OCI-LY3 (cell line): ENCODE data around the gene ATP8A2.
A peak's percentile ranks its signal among the peaks of the same experiment; 100 is the strongest.

ENCODE experiments used
- H2AFZ ChIP-seq: fragments of 200-600, 300-600 bp; shearing (Covaris generic); 2 replicates; pipeline ENCODE4 v1.6.0; 2014; ENCODE audit warnings: antibody characterized with exemption, low read depth, low read length
- H3K27ac ChIP-seq: fragments of 200-600, 300-600 bp; sonication (generic); 2 replicates; pipeline ENCODE4 v1.5.1; 2014; ENCODE audit warnings: mild to moderate bottlenecking, low read length, moderate library complexity, mixed read lengths
- H3K27me3 ChIP-seq: fragments of 200-600, 300-600 bp; sonication (generic); 2 replicates; pipeline ENCODE4 v1.6.1; 2014; ENCODE audit warnings: low read depth, low read length, mixed read lengths
- H3K36me3 ChIP-seq: fragments of 200-600, 300-600 bp; sonication (generic); replicated peaks from 2 replicates; pipeline ENCODE3; 2014; ENCODE audit warnings: low read depth, low read length, mixed read lengths
- H3K4me1 ChIP-seq: fragments of 300-600, 200-600 bp; sonication (generic); 2 replicates; pipeline ENCODE4 v1.6.1; 2014; ENCODE audit warnings: low read length, mixed read lengths
- H3K4me2 ChIP-seq: fragments of 200-600, 300-600 bp; sonication (generic); 2 replicates; pipeline ENCODE4 v1.6.1; 2014; ENCODE audit warnings: low read length, mixed read lengths
- H3K4me3 ChIP-seq: fragments of 300-600, 200-600 bp; sonication (generic); 2 replicates; pipeline ENCODE4 v1.5.1; 2014; ENCODE audit warnings: antibody characterized with exemption, mild to moderate bottlenecking, low read length, moderate library complexity
- H3K79me2 ChIP-seq: fragments of 300-600, 200-600 bp; shearing (Covaris generic); 2 replicates; pipeline ENCODE4 v1.6.1; 2014; ENCODE audit warnings: mild to moderate bottlenecking, low read length, mixed read lengths
- H3K9ac ChIP-seq: fragments of 300-600, 200-600 bp; shearing (Covaris generic); 2 replicates; pipeline ENCODE4 v1.6.0; 2014; ENCODE audit warnings: mild to moderate bottlenecking, low read length, moderate library complexity
- H3K9me3 ChIP-seq: fragments of 200-600, 300-600 bp; shearing (Covaris generic); 2 replicates; pipeline ENCODE4 v1.6.1; 2014; ENCODE audit warnings: low read length, mixed read lengths; ENCODE audit not compliant: insufficient read depth
- H4K20me1 ChIP-seq: fragments of 200-600, 300-600 bp; sonication (generic); 2 replicates; pipeline ENCODE4 v1.6.1; 2016; ENCODE audit warnings: low read length, mixed read lengths; ENCODE audit not compliant: insufficient read depth
- CTCF ChIP-seq: fragments of 200-600, 300-600 bp; sonication (generic); IDR thresholded peaks from 2 replicates; pipeline ENCODE4 v1.5.1; 2014; ENCODE audit warnings: antibody characterized with exemption, low read length, low read depth
- EZH2phosphoT487 ChIP-seq: fragments of 200-600 bp; shearing (Covaris generic); IDR thresholded peaks from 2 replicates; pipeline ENCODE4 v1.6.1; 2018; ENCODE audit warnings: antibody characterized with exemption, mixed run types, low read depth

Gene ATP8A2

GRCh38 chr13:25873242-25873612 lies 501.5 kb downstream of the ATP8A2 start:
- Histone ChIP-seq H3K4me3 (no peak overlapping the region), H3K36me3 (no peaks in the 10 kb centered on the region), H3K27ac (no peak overlapping the region), H2AFZ (no peak overlapping the region), H3K79me2 (no peaks in the 10 kb centered on the region), H3K4me2 (no peak overlapping the region), H4K20me1 (no peaks in the 10 kb centered on the region), H3K9ac (no peak overlapping the region), H3K27me3 (no peaks in the 10 kb centered on the region; the same call in 1 of the 2 replicates), H3K4me1 (peaks cover 8% of the 10 kb centered on the region; the same call in 1 of the 2 replicates), H3K9me3 (no peaks in the 10 kb centered on the region)
- TF ChIP-seq CTCF (no peak), EZH2phosphoT487 (no peak)

- Histone ChIP-seq H3K4me1 (peaks cover 8% of the 10 kb centered on the region; the same call in 1 of the 2 replicates), H3K4me3 (no peak overlapping the region), H3K27ac (no peak overlapping the region), H3K9ac (no peak overlapping the region), H3K36me3 (no peaks in the 10 kb centered on the region), H3K27me3 (no peaks in the 10 kb centered on the region; the same call in 1 of the 2 replicates), H2AFZ (no peak overlapping the region), H4K20me1 (no peaks in the 10 kb centered on the region), H3K79me2 (no peaks in the 10 kb centered on the region), H3K4me2 (no peak overlapping the region), H3K9me3 (no peaks in the 10 kb centered on the region)
- TF ChIP-seq EZH2phosphoT487 (no peak), CTCF (no peak)
Observed at GRCh38 chr13:25874064-25874737, 502.4 kb downstream of the ATP8A2 start.

DNA sequence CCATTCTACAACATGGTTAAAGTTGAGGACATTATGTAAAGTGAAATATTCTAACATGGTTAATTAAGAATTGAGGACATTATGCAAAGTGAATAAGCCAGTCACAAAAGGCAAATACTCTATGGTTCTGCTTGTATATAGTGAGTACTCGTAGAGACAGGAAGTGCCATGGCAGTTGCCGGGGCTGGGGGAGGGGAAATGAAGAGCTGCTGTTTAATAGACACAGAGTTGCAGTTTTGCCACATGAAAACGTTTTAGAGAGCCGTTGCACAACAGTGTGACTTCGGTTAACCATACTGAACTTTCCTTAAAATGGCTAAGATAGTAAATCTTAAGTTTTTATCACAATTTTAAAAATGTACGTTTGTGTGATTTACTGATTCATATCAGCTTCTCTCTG lies 503.1 kb downstream of the ATP8A2 start:
- Histone ChIP-seq H3K27me3 (no peaks in the 10 kb centered on the region; the same call in 1 of the 2 replicates), H3K9ac (no peak overlapping the region), H3K36me3 (no peaks in the 10 kb centered on the region), H2AFZ (peak overlapping the region; percentile 10), H3K79me2 (no peaks in the 10 kb centered on the region), H3K4me1 (peaks cover 8% of the 10 kb centered on the region; the same call in 1 of the 2 replicates), H4K20me1 (no peaks in the 10 kb centered on the region), H3K4me2 (no peak overlapping the region), H3K9me3 (no peaks in the 10 kb centered on the region), H3K27ac (no peak overlapping the region), H3K4me3 (no peak overlapping the region)
- no peak for TF ChIP-seq EZH2phosphoT487
- no peak for TF ChIP-seq CTCF

DNA sequence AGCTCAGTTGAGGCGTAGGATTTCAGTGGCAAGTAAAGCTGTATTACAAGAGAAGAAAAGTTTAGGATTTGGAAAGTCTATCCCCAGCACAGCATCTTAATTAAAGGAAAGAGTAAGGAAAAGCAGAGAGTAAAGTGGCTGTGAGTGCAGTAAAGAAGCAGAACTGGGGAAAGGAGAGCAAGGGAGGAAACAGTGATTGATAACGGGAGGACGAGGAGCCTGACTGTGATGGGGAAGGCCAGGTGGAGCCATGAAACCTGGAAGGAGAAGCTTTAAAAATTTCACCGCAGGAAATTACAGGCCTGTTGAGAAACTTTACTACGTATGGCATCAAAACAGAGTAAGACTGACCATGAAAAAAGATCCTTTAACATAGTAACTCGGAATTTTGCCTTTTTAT lies 504.5 kb downstream of the ATP8A2 start:
- Histone ChIP-seq H3K9ac (no peak overlapping the region), H3K27me3 (peaks cover 5% of the 10 kb centered on the region), H3K4me3 (no peak overlapping the region), H3K36me3 (no peaks in the 10 kb centered on the region), H4K20me1 (no peaks in the 10 kb centered on the region), H3K4me1 (peaks cover 6% of the 10 kb centered on the region; the same call in 1 of the 2 replicates), H3K79me2 (no peaks in the 10 kb centered on the region), H3K27ac (no peak overlapping the region), H3K4me2 (no peak overlapping the region), H3K9me3 (no peaks in the 10 kb centered on the region), H2AFZ (no peak overlapping the region)
- TF ChIP-seq EZH2phosphoT487, result no peak
- no peak for TF ChIP-seq CTCF
